GM21390 (cell line): ENCODE results near the gene ZNF268.

Experiments used
- ATAC-seq: cut with Tn5 transposase; IDR thresholded peaks from one replicate; pipeline ENCODE4 v1.9.1; 2021; ENCODE audit not compliant: unreplicated experiment

The ZNF268 gene

DNA sequence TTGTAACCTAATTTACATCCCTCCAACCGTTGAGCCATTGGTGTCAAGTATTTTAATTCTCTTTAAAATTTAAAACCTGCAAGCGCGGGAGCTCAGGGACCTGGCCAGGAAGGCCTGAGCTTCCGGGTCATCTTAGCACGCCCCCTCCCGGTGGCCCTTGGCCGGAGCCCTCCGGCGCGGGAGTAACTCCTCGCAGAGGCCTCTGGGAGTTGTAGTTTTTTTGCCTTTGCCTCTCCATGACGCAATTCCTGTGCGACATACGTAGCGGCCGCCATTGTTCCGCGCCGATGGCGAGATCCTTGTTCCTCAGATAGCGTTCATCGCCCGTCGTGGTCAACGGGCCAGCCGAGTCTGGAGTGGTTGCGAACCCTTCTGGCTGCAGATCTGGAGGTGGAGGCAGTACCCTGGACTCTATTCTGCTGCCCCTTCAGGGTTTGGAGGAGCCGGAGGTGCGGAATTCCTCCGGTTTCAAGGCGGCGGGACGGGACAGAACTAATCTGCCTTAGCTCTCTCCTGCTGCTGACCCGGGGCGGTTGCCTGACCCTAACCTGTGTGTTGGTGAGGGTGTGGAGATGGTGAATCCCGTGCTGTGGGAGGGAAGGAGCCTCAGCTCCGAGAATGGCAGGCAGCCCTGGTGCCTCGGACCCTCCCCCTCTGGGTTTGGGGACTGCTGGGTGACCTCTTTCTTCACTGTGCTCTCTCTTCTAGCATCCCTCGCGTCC, at the start of gene ZNF268:
TSS of gene ZNF268 (plus strand) at position 258 of the 722 bp plus-strand sequence. CDS start 503 bp downstream, outside the sequence.
- peak; percentile 95 for ATAC-seq

DNA sequence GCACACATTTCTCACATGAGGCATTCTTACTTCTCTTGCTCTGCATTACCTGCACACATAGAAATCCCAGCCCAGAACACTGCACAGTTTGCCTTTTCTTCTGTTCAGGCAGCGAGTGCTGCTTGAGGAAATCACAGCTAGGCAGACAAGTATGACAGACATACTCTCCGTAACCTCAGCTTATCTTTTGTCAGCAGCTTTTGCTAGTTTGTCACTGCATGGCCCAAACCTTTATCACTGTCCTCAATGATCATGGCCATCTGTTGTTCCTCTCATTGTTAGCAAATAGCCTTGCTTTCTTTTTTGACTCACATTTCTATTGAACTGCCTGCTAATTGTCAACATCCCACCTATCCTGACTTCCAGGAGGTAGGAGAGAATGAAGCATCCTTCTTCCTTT, 45.5 kb upstream of the ZNF268 start:
- no peak for ATAC-seq

DNA sequence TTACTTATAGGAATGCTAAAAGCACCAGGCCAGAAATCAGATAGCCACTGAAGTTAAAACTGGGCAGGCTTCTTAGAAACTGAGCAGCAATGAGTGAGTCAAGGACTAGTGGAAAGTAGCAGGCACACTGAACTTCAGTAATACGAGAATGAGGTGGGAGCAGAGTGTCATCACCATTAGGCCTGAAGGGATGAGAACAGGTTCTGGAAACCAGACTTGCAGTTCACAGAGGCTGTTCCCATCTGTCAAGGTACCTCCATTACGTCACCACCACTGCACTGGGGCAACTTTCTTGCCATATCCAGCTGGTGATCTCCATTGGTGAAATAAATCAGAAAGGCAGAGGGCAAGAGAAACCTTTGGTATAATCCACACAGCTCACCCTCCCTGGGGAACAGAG, 35.3 kb upstream of the ZNF268 start:
- ATAC-seq: no peak

DNA sequence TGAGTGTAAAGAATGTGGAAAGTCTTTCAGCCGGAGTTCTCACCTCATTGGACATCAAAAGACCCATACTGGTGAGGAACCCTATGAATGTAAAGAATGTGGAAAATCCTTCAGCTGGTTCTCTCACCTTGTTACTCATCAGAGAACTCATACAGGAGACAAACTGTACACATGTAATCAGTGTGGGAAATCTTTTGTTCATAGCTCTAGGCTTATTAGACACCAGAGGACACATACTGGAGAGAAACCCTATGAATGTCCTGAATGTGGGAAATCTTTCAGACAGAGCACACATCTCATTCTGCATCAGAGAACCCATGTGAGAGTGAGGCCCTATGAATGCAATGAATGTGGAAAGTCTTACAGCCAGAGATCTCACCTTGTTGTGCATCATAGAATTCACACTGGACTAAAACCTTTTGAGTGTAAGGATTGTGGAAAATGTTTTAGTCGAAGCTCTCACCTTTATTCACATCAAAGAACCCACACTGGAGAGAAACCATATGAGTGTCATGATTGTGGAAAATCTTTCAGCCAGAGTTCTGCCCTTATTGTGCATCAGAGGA, 25.1 kb upstream of the ZNF268 start:
- ATAC-seq: no peak

DNA sequence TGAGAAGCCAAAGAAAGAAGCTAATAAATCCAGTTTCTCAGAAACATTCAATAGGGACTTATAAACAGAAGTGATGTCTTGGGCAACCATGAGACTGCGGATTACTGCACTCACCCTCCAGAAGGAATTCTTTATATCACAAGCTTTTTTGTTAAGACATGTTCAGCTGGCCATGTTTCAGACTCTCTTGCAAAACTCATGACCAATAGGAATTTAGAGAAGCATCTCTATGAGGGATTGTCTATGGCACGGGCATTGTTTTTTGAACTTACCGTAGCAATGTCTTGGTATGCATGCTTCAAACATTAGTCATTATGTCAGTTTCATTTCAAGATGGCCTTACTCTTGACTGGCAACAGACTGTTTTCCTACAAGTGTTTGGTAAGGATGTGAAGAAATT, 15.5 kb upstream of the ZNF268 start:
- no peak for ATAC-seq

DNA sequence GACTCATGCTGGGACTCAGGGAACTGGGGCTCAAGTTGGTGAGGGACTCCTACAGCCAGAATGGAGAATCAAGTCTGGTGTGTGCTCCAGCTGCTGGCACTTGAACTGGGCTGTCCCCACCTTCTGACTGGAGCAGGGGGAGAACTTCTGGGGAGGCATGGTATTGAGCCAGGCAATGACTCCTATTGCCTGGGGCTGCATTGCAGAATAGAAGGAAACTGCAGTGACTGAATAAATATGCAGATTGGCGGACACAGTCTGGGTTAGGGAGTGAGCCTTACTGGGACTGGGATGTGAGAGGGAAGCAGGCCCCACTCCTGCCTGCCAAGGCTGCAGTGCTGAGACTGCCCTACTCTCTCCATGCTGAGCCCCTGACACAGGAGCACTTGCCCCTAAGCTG, 8.8 kb upstream of the ZNF268 start:
- no peak for ATAC-seq

DNA sequence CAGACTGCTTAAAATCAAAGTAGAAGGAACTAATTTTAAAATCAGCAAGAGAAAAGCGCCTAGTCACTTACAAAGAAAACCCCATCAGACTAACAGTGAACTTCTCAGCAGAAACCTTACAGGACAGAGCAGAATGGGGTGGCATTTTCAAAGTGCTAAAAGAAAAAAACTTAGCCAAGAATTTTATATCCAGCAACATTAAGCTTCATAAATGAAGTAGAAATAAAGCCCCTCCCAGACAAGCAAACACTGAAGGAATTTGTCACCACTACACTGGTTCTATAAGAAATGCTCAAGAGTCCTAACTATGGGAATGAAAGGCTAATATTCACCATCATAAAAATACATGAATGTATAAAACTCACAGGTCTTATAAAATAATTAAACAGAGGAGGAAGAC, 6.4 kb upstream of the ZNF268 start:
- no peak for ATAC-seq

DNA sequence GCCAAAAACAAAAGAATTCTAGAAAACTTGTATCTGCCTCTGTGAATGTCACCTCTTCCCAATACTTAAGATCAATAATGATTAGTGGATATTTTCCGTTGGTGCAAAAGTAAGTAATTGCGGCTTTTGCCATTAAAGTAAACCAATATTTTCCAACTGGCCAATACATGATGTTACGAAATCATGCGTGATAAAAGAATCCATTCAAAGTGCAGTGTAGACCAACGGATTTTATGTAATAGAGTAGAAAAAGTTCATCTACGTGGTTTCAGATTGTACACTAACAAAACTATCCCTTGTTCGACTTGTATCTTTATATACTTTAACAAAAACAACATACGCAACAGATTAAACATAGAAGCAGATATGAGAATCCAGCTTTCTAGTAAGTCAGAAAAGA, 626 bp upstream of the ZNF268 start:
- ATAC-seq: no peak

DNA sequence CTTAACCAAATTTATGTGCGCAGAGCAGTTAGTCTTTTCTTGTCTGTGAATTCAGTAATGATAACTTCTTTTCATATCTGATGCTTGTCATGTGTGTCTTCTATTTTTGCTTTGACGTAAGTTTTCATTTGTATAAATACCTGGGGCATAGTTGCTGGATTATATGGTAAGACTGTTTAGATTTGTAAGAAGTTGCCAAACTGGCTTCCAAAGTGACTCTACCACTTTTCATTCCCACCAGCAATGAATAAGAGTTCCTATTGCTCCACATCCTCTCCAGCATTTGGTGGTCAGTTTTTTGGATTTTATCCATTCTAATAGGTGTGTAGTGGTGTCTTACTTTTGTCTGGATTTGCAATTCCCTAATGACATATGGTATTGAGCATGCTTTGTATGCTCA, 8.9 kb downstream of the ZNF268 start:
- ATAC-seq: no peak

DNA sequence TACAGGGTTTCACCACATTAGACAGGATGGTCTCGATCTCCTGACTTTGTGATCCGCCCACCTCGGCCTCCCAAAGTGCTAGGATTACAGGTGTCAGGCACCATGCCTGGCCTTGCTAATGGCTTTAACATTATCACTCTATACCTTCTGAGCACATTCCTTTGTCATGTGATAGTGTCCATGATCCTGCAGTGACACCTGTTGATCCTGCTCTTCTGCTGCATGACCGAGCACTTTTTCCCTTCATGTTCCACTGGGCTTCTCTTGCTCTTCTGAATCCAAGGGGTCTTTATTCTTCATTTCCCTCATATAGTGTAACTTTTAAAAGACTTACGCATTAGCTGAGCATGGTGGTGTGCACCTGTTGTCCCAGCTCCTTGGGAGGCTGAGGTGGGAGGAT, 11.6 kb downstream of the ZNF268 start:
- ATAC-seq: no peak

DNA sequence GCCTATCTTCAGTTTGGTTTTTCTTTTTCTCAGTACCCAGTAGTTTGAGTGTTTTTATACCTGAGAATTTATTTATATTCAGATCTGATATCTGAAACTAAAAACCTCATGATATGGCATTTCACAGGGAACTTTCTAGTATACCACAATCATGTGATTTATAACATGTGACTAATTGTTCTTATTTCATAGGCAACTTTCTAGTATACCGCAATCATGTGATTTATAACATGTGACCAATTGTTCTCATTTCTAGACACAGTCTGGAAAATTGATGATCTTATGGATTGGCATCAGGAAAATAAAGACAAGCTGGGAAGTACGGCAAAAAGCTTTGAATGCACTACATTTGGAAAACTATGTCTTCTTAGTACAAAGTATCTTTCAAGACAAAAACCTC, 20.6 kb downstream of the ZNF268 start:
- no peak for ATAC-seq

DNA sequence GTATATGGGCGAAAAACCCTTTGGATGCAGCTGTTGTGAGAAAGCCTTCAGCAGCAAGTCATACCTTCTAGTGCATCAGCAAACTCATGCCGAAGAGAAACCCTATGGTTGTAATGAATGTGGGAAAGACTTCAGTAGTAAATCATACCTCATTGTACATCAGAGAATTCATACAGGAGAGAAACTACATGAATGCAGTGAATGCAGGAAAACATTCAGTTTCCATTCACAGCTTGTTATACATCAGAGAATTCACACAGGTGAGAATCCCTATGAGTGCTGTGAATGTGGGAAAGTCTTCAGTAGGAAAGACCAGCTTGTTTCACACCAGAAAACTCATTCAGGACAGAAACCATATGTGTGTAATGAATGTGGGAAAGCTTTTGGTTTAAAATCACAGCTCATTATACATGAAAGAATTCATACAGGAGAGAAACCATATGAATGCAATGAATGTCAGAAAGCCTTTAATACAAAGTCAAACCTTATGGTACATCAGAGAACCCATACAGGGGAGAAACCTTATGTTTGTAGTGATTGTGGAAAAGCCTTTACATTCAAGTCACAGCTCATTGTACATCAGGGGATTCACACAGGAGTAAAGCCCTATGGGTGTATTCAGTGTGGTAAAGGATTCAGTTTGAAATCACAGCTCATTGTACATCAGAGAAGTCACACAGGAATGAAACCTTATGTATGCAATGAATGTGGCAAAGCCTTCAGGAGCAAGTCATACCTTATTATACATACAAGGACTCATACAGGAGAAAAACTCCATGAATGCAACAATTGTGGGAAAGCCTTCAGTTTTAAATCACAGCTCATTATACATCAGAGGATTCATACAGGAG, 21.4 kb downstream of the ZNF268 start:
- ATAC-seq: no peak

DNA sequence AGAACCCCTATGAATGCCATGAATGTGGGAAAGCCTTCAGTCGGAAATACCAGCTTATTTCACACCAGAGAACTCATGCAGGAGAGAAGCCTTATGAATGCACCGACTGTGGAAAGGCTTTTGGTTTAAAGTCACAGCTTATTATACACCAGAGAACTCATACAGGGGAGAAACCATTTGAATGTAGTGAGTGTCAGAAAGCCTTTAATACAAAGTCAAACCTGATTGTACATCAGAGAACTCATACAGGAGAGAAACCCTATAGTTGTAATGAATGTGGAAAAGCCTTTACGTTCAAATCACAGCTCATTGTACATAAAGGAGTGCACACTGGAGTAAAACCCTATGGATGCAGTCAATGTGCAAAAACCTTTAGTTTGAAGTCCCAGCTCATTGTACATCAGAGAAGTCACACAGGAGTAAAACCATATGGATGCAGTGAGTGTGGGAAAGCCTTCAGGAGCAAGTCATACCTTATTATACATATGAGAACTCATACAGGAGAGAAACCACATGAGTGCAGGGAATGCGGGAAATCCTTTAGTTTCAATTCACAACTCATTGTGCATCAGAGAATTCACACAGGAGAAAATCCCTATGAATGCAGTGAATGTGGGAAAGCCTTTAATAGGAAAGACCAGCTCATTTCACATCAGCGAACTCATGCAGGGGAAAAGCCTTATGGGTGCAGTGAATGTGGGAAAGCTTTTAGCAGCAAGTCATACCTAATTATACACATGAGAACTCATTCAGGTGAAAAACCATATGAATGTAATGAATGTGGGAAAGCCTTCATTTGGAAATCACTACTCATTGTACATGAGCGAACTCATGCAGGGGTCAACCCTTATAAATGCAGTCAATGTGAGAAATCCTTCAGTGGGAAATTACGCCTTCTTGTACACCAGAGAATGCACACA, 22.3 kb downstream of the ZNF268 start:
- ATAC-seq: no peak

DNA sequence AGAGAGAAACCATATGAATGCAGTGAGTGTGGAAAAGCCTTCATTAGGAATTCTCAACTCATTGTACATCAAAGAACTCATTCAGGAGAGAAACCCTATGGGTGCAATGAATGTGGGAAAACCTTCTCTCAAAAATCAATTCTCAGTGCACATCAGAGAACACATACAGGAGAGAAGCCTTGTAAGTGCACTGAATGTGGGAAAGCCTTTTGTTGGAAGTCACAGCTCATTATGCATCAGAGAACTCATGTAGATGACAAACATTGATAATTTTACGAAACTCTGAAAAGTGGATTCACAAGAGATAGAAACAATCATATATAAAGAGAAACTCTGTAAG, 22.9 kb downstream of the ZNF268 start:
- no peak for ATAC-seq

DNA sequence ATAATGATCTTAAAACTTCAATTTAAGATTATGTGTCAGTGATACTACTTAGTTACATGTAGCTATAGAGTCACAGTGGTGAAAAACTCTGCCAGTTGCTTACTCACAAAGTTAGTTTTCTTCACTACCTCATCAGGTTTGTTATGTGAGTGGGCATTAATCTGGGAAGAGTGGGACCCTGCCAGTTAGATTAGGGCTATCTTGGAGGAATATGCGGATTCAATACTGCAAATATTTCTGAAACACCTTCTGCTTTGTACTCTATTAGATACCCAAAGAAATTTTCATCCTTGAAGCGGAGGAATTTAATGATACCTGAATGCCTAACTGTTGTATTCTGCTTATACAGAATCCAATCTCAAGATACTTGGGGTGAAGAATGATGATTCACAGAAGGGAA, 25.1 kb downstream of the ZNF268 start:
- ATAC-seq: no peak

DNA sequence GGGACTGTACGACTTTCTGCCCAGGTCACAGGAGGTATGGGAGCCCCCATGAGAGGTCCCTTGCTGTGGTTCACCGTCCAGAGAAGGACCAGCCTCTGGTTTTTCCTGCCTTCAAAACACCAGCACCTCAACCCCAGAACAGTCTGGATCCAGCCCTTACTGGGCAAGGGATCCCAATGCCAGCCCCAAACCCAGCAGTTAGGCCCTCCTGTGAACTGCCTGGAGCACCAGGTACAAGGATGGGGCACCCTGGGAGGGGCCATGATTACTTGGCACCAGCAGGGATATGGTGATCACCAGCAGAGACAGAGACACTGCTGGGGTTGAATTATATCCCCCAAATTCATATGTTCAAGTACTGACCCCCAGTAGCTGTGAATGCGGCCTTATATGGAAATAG, 34.4 kb downstream of the ZNF268 start:
- ATAC-seq: no peak

DNA sequence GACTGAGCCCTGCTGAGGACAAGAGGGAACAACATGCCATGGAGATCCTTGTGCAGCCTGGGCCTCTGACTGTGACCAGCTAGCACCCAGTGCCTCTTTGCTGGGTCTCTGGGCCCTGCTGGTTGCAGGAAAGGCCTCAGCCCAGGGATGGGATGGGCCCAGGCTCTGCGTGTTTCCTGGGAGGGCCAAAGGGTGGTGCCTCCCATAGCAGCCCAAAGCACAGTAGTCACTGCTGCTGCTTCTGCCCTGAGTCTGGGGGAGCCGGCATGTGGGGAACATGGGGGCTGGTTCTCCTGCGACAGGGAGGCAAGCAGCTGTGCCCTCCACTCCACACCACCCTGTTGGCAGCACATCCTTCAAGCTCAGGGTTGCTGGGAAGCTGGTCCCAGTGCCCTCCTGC, 35.9 kb downstream of the ZNF268 start:
- ATAC-seq: no peak

DNA sequence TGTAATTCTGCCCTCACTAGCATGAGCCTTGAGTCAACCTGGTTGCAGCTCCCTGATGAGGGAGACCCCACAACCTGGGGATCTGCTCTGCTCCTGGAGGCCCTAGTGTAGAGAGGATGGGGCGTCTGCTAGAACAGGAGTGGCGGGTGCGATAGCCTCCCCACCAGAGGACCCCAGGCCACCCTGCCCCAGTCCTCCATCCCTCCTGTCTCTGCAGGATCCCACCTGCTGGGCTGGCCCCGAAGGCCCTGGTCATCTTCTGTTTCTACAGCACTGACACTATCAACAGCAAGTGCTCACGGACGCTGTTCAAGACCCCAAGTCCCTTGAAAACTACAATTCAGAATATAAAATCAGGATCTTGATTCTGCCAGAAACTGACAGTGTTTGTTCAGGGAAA, 39.2 kb downstream of the ZNF268 start:
- ATAC-seq: no peak

DNA sequence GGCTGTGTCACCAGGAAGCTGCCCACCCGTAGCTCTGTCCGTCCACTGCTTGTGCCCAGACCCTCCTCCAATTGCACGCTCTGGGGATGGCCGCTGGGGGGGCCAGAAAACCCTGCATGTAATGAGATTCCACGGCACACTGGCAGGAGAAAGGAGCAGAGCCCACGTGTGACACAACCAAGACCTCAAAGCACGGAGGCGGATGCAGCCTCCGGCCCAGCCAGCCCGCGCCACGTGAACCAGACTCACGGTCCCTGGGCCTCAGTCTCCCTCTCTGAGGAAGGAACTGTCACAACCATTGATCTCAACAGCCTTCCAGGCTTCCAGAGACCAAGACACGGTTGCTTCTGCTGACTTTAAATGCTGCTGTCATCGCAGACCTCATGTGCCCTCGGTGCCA, 39.9 kb downstream of the ZNF268 start:
- ATAC-seq: no peak

DNA sequence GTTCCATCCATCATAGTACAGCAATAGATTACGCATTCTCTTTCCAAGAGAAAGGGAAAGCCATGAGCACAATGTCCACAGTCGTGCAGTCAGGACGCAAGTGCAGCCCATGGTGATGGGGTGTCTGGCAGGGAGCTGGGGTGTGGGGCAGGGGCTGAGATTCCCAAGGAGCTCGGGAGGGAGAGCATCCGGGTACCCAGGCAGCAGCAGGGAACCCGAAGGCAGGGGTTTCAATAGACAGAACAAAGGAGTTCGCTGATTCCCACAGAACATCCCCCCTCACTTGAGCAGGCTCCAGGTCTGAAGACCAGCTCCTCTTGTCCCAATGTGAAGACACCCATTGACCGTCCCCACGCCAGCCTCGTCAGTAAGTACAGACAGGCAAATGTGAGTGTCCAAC, 40.9 kb downstream of the ZNF268 start:
- no peak for ATAC-seq

DNA sequence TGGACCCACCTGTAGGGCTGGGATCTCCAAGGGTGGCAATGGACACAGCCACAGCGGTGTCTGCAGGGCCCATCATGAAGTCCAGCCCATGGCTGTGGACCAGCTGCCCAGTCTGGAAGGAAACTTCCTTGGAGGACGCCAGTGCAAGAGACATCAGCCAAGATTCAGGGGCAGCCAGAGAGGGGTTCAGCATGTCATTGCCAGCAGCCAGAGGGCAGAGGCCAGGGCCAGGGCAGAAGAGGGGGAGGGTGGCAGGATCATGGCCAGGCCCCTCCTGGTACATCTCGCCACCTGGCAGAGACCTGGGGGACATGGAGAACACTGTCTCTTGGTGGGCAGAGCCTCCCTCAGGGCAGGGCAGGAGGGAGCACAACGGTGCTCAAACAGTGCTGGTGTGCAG, 44.2 kb downstream of the ZNF268 start:
- ATAC-seq: no peak
